Nephron (organoid): Measurements from ENCODE around the gene PRTG.
"Not testable (repeated sequence)": the region's sequence is repeated elsewhere in the genome, so short reads cannot be mapped to it uniquely, and the experiment has no call there.

Experiments used
- H3K27ac Mint-ChIP-seq, 3 experiments: 2 replicates each; pipeline ENCODE4 v1.8.0; 2020; ENCODE audit warnings: mixed read lengths in 3 of 3, mild to moderate bottlenecking in 2 of 3, moderate library complexity in 1 of 3
- H3K27me3 Mint-ChIP-seq: 2 replicates; pipeline ENCODE4 v1.8.0; 2021; ENCODE audit warnings: low read depth, mild to moderate bottlenecking, moderate library complexity, mixed read lengths
- H3K36me3 Mint-ChIP-seq: 2 replicates; pipeline ENCODE4 v1.8.0; 2020; ENCODE audit warnings: low read depth, mixed read lengths
- H3K4me1 Mint-ChIP-seq: 2 replicates; pipeline ENCODE4 v1.8.0; 2020; ENCODE audit warnings: mixed read lengths
- H3K4me3 Mint-ChIP-seq, 3 experiments: 2 replicates each; pipeline ENCODE4 v1.8.0; 2020; ENCODE audit warnings: mild to moderate bottlenecking in 3 of 3, mixed read lengths in 3 of 3, moderate library complexity in 2 of 3
- H3K9me3 Mint-ChIP-seq: 2 replicates; pipeline ENCODE4 v1.8.0; 2020; ENCODE audit warnings: mixed read lengths
- CTCF ChIP-seq, 3 experiments: fragments of 200-600 bp; sonication (generic); IDR thresholded peaks; one replicate each; pipeline ENCODE4 v1.5.0; 2021; ENCODE audit warnings: antibody characterized with exemption in 3 of 3; ENCODE audit not compliant: unreplicated experiment in 3 of 3

Gene PRTG

GRCh38 chr15:55742927-55743728, at the start of gene PRTG:
Gene PRTG, minus strand, starts transcription at chr15:55743152. Its CDS starts 221 bp downstream, at chr15:55742931.
- Mint-ChIP-seq H3K36me3 (no peaks in the 10 kb centered on the region), H3K9me3 (no peaks in the 10 kb centered on the region), H3K4me1 (peaks cover 10% of the 10 kb centered on the region), H3K4me3 (peak within 1 kb of the TSS; percentile 86 to 94 (median 92)), H3K27ac (peak within 1 kb of the TSS; percentile 85 to 93 (median 87)), H3K27me3 (no peaks in the 10 kb centered on the region)
- no peak for TF ChIP-seq CTCF (IDR thresholded peaks at IDR 0.05; ENCODE audit: unreplicated experiment in 3 of 3)

GRCh38 chr15:55791551-55792400, 48.8 kb upstream of the PRTG start:
- no peak overlapping the region for H3K27ac Mint-ChIP-seq
- no peak for TF ChIP-seq CTCF (IDR thresholded peaks at IDR 0.05; ENCODE audit: unreplicated experiment in 3 of 3)
- H3K4me1 Mint-ChIP-seq = peaks cover 11% of the 10 kb centered on the region
- peaks cover 11% of the 10 kb centered on the region for H3K9me3 Mint-ChIP-seq
- H3K36me3 Mint-ChIP-seq = peaks cover 4% of the 10 kb centered on the region
- no peak overlapping the region for H3K4me3 Mint-ChIP-seq
- peaks cover 5% of the 10 kb centered on the region for H3K27me3 Mint-ChIP-seq

- H3K4me1 Mint-ChIP-seq = peaks cover 6% of the 10 kb centered on the region
- no peak overlapping the region for H3K27ac Mint-ChIP-seq
- TF ChIP-seq CTCF (IDR thresholded peaks at IDR 0.05; ENCODE audit: unreplicated experiment in 3 of 3) = peak; percentile 12 to 31 (median 19)
- peaks cover 4% of the 10 kb centered on the region for H3K27me3 Mint-ChIP-seq
- H3K4me3 Mint-ChIP-seq = no peak overlapping the region
- peaks cover 4% of the 10 kb centered on the region for H3K36me3 Mint-ChIP-seq
- H3K9me3 Mint-ChIP-seq = peaks cover 7% of the 10 kb centered on the region
Observed at GRCh38 chr15:55789066-55789660, 46.2 kb upstream of the PRTG start.

- Mint-ChIP-seq H3K27ac (no peak overlapping the region), H3K36me3 (peaks cover 4% of the 10 kb centered on the region), H3K4me3 (no peak overlapping the region), H3K9me3 (peaks cover 2% of the 10 kb centered on the region), H3K4me1 (peaks cover 24% of the 10 kb centered on the region), H3K27me3 (peaks cover 4% of the 10 kb centered on the region)
- no peak for TF ChIP-seq CTCF (IDR thresholded peaks at IDR 0.05; ENCODE audit: unreplicated experiment in 3 of 3)
Observed at GRCh38 chr15:55786341-55786740, 43.4 kb upstream of the PRTG start.

GRCh38 chr15:55785593-55785992, 42.6 kb upstream of the PRTG start:
- H3K27ac Mint-ChIP-seq, H3K4me3 Mint-ChIP-seq, H3K27me3 Mint-ChIP-seq, H3K9me3 Mint-ChIP-seq, H3K36me3 Mint-ChIP-seq: not testable (repeated sequence)
- H3K4me1 Mint-ChIP-seq = peaks cover 24% of the 10 kb centered on the region

- no peak for TF ChIP-seq CTCF (IDR thresholded peaks at IDR 0.05; ENCODE audit: unreplicated experiment in 3 of 3)
- peaks cover 24% of the 10 kb centered on the region for H3K4me1 Mint-ChIP-seq
- H3K9me3 Mint-ChIP-seq = peaks cover 4% of the 10 kb centered on the region
Observed at GRCh38 chr15:55784286-55784685, 41.3 kb upstream of the PRTG start.

More at GRCh38 chr15:55784286-55784685, 41.3 kb upstream of the PRTG start:
- H3K27ac Mint-ChIP-seq = peak overlapping the region; percentile 29 to 80 (median 64)
- peaks cover 4% of the 10 kb centered on the region for H3K36me3 Mint-ChIP-seq
- H3K27me3 Mint-ChIP-seq = peaks cover 8% of the 10 kb centered on the region
- no peak overlapping the region for H3K4me3 Mint-ChIP-seq
